GM23248 (cell line): ENCODE results near the gene UBL4A.

Experiments
- EZH2 ChIP-seq: fragments of 200-600 bp; sonication (generic); IDR thresholded peaks from 2 replicates; pipeline ENCODE4 v1.6.1; 2018; ENCODE audit warnings: antibody characterized with exemption, mild to moderate bottlenecking; ENCODE audit not compliant: insufficient read depth, poor library complexity, severe bottlenecking
- EZH2phosphoT487 ChIP-seq: fragments of 200-600 bp; sonication (generic); IDR thresholded peaks from 2 replicates; pipeline ENCODE4 v1.6.1; 2018; ENCODE audit warnings: antibody characterized with exemption, moderate library complexity, mild to moderate bottlenecking, low read depth; ENCODE audit not compliant: insufficient read depth

- no peak for TF ChIP-seq EZH2
- no peak for TF ChIP-seq EZH2phosphoT487
Measured at GRCh38 chrX:154532690-154533089, 46.3 kb upstream of the UBL4A start.
